Smooth muscle cell (in vitro differentiated cells): ENCODE results near the gene ERP27. TPM values are rescaled to one million over a fixed set of nuclear protein-coding genes. Genes with fewer than 3 reads are reported as not detected.
A peak's percentile ranks its signal among the peaks of the same experiment; 100 is the strongest.

Source experiments
- DNase-seq: peaks from one replicate; lab custom pipeline; 2025; ENCODE audit not compliant: unreplicated experiment; lab: John Stamatoyannopoulos, UW
- H2AFZ ChIP-seq: fragments of 200-600 bp; sonication (generic); 2 replicates; pipeline ENCODE4 v1.6.0; 2016; ENCODE audit warnings: antibody characterized with exemption, low read depth, mild to moderate bottlenecking
- H3F3A ChIP-seq: fragments of 200-600 bp; sonication (generic); 2 replicates; pipeline ENCODE4 v1.6.0; 2017; ENCODE audit warnings: antibody characterized with exemption, low read depth
- H3K27ac ChIP-seq: fragments of 200-600 bp; sonication (generic); 2 replicates; pipeline ENCODE4 v1.5.1; 2016; ENCODE audit warnings: low read depth, mild to moderate bottlenecking
- H3K27me3 ChIP-seq: fragments of 200-600 bp; sonication (generic); 2 replicates; pipeline ENCODE4 v1.6.1; 2016; ENCODE audit warnings: low read depth, mild to moderate bottlenecking
- H3K36me3 ChIP-seq: fragments of 200-600 bp; sonication (generic); 2 replicates; pipeline ENCODE4 v1.5.1; 2016; ENCODE audit warnings: low read depth
- H3K4me1 ChIP-seq: fragments of 200-600 bp; sonication (generic); 2 replicates; pipeline ENCODE4 v1.5.1; 2016; ENCODE audit warnings: low read depth
- H3K4me2 ChIP-seq: fragments of 200-600 bp; sonication (generic); 2 replicates; pipeline ENCODE4 v1.6.0; 2016; ENCODE audit warnings: mild to moderate bottlenecking
- H3K4me3 ChIP-seq: fragments of 200-600 bp; sonication (generic); 2 replicates; pipeline ENCODE4 v1.5.1; 2016; ENCODE audit warnings: mild to moderate bottlenecking
- H3K79me2 ChIP-seq: fragments of 200-600 bp; sonication (generic); 2 replicates; pipeline ENCODE4 v1.6.0; 2016; ENCODE audit warnings: low read depth, mild to moderate bottlenecking
- H3K9ac ChIP-seq: fragments of 200-600 bp; sonication (generic); 2 replicates; pipeline ENCODE4 v1.6.0; 2016; ENCODE audit warnings: low read depth
- H3K9me3 ChIP-seq: fragments of 200-600 bp; sonication (generic); replicated peaks from 2 replicates; pipeline ENCODE4 v1.5.1; 2016; ENCODE audit warnings: low read depth
- H4K20me1 ChIP-seq: fragments of 200-600 bp; sonication (generic); 2 replicates; pipeline ENCODE4 v1.6.0; 2016; ENCODE audit warnings: low read depth
- WGBS: methylation state at CpG from one replicate; pipeline ENCODE4 v1.1.7; 2016; ENCODE audit warnings: low lambda C conversion rate; 5-methylcytosine and 5-hydroxymethylcytosine counted together
- polyA plus RNA-seq: library from polyadenylated mRNA; unstranded; fragments of >200 nt; fragmentation: Nextera tagmentation; extraction: Ambion mirVana; gene quantifications from 2 replicates; pipeline ENCODE4 v1.2.1, GENCODE V29; 2016
- total RNA-seq: library from RNA; depleted of rRNA; stranded (reverse); fragments of >200 nt; gene quantifications from 2 replicates; pipeline ENCODE4 v1.2.3, GENCODE V29; 2014
- TF ChIP-seq, protein P1 (sequence below): fragments of 200-600 bp; sonication (generic); IDR thresholded peaks from 2 replicates; pipeline ENCODE4 v1.5.1; 2017; ENCODE audit warnings: borderline replicate concordance, mild to moderate bottlenecking, antibody characterized with exemption; ENCODE audit not compliant: insufficient read depth, poor library complexity, severe bottlenecking

The ERP27 gene
- total RNA-seq = 3.9 and 7.8 TPM in 2 replicates
- polyA plus RNA-seq = 2.7 and 12.3 TPM in 2 replicates

DNA sequence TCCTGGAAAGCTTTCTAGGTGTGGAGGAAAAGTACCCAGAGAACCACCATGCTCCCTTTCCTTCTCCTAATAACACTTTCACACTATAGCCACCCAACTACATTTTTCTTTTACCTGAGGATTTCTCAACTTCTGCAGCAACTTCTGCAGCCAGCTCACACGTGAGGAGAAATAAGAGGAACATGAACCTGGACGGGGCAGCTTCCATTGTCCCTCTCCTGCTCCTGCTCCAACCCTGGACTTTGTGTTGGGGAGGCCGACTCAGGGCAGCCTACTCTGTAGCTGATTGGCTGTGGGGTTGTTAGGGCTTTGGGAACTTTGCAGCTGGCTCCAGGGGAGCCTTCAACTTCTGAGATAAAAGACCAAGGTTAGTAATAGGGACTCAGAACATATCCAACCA is at the start of gene ERP27:
Gene ERP27 (minus strand): TSS at position 237 of the 400 bp plus-strand sequence. CDS start 29 bp downstream, at position 208.
- no peak within 1 kb of the TSS for H3K4me3 ChIP-seq
- H3K79me2 ChIP-seq = no peaks in the 10 kb centered on the region
- H3K9me3 ChIP-seq = no peaks in the 10 kb centered on the region
- no peaks in the 10 kb centered on the region for H3K27me3 ChIP-seq
- H3K4me1 ChIP-seq = no peaks in the 10 kb centered on the region
- H3K9ac ChIP-seq = no peak within 1 kb of the TSS
- H3K27ac ChIP-seq = no peak within 1 kb of the TSS
- no peaks in the 10 kb centered on the region for H3K36me3 ChIP-seq
- TF ChIP-seq, protein P1, sequence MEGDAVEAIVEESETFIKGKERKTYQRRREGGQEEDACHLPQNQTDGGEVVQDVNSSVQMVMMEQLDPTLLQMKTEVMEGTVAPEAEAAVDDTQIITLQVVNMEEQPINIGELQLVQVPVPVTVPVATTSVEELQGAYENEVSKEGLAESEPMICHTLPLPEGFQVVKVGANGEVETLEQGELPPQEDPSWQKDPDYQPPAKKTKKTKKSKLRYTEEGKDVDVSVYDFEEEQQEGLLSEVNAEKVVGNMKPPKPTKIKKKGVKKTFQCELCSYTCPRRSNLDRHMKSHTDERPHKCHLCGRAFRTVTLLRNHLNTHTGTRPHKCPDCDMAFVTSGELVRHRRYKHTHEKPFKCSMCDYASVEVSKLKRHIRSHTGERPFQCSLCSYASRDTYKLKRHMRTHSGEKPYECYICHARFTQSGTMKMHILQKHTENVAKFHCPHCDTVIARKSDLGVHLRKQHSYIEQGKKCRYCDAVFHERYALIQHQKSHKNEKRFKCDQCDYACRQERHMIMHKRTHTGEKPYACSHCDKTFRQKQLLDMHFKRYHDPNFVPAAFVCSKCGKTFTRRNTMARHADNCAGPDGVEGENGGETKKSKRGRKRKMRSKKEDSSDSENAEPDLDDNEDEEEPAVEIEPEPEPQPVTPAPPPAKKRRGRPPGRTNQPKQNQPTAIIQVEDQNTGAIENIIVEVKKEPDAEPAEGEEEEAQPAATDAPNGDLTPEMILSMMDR = no peak
- H4K20me1 ChIP-seq = no peaks in the 10 kb centered on the region
- peak within 1 kb of the TSS; percentile 51 for H2AFZ ChIP-seq
- H3K4me2 ChIP-seq = no peak within 1 kb of the TSS
- H3F3A ChIP-seq = peaks cover 22% of the 10 kb centered on the region
- WGBS = 93% methylated on average over 3 of the region's 3 CpGs
- no peak for DNase-seq

DNA sequence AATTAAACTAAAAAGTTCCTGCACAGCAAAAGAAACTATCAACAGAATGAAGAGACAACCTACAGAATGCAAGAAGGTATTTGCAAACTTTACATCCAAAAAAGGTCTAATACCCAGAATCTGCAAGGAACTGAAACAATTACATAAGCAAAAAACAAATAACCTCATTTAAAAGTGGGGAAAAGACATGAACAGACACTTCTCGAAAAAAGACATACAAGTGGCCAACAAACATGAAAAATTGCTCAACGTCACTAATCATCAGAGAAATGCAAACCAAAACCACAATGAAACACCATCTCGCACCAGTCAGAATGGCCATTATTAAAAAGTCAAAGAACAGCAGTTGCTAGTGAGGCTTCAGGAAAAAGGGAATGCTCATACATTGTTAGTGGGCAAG is 49.7 kb upstream of the ERP27 start:
- H3K27ac ChIP-seq = no peak overlapping the region
- no peaks in the 10 kb centered on the region for H3F3A ChIP-seq
- DNase-seq = no peak
- no peaks in the 10 kb centered on the region for H3K4me1 ChIP-seq
- no peak overlapping the region for H2AFZ ChIP-seq
- TF ChIP-seq, protein P1 = no peak
- H3K4me2 ChIP-seq = no peak overlapping the region
- no peaks in the 10 kb centered on the region for H3K36me3 ChIP-seq
- H3K4me3 ChIP-seq = no peak overlapping the region
- H3K27me3 ChIP-seq = no peaks in the 10 kb centered on the region
- no peaks in the 10 kb centered on the region for H3K79me2 ChIP-seq
- 59% methylated on average over 3 of the region's 3 CpGs for WGBS
- no peak overlapping the region for H3K9ac ChIP-seq
- no peaks in the 10 kb centered on the region for H3K9me3 ChIP-seq
- no peaks in the 10 kb centered on the region for H4K20me1 ChIP-seq

DNA sequence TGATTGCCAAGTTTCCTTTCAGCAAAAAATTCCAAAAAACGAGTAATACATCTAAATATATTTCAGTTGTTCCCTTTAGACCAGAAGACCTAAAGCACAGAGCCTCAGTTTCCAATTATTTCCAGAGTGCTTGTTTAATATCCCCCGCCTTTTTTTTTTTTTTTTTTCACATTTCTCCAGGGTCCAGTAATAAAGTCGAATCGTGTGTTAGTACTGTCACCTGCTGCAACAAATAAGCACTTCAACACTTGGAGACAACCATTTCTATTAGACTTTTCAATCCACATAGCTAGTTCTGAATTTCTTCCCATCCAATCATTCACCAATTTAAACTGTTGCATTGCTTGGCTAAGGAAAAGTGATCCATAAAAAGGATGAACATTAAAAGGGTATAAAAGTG is 48.1 kb upstream of the ERP27 start:
- Histone ChIP-seq H4K20me1 (no peaks in the 10 kb centered on the region), H3K27ac (no peak overlapping the region), H3F3A (no peaks in the 10 kb centered on the region), H3K79me2 (no peaks in the 10 kb centered on the region), H3K27me3 (no peaks in the 10 kb centered on the region), H3K9ac (no peak overlapping the region), H3K4me1 (no peaks in the 10 kb centered on the region), H3K36me3 (no peaks in the 10 kb centered on the region), H3K4me3 (no peak overlapping the region), H2AFZ (no peak overlapping the region), H3K4me2 (no peak overlapping the region), H3K9me3 (no peaks in the 10 kb centered on the region)
- WGBS = 89% methylated on average over 4 of the region's 4 CpGs
- no peak for DNase-seq
- TF ChIP-seq, protein P1 = no peak

DNA sequence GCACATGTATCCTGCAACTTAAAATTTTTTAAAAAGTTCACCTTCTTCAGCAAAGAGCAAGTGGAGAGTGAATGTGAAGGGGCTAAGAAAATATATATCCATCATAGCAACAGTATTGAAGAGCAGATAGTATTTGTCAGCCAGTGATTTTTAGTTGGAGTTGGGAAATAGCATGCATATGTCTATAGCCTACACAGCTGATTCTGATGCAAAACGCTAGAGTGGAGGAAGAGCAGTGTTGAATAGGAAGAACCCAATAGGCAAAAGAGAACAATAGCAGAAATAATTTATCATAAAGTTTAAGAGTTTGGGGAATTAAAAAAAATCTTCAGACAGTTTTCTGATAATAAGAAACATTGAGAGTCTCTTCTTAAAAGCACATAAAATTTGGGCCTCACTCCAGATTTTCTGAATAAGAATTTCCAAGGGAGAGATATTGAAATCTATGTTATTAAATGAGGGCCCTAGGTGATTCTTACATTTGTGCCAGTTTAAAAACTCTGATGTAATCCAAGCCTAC is 46.5 kb upstream of the ERP27 start:
- Histone ChIP-seq H4K20me1 (no peaks in the 10 kb centered on the region), H2AFZ (no peak overlapping the region), H3K9ac (no peak overlapping the region), H3K9me3 (no peaks in the 10 kb centered on the region), H3K36me3 (no peaks in the 10 kb centered on the region), H3F3A (no peaks in the 10 kb centered on the region), H3K4me3 (no peak overlapping the region), H3K4me1 (no peaks in the 10 kb centered on the region), H3K27me3 (no peaks in the 10 kb centered on the region), H3K79me2 (no peaks in the 10 kb centered on the region), H3K27ac (no peak overlapping the region), H3K4me2 (no peak overlapping the region)
- TF ChIP-seq, protein P1 = no peak
- DNase-seq = no peak
- 84% methylated on average over 1 of the region's 1 CpG for WGBS
